Lower leg skin (tissue), 4 donors: ENCODE measurements around the gene VGLL1. TPM values are rescaled to one million over a fixed set of nuclear protein-coding genes. Genes with fewer than 3 reads are reported as not detected.
A peak's percentile ranks its signal among the peaks of the same experiment; 100 is the strongest.

Experiments
- DNase-seq, 2 donors: peaks; one replicate each; pipeline ENCODE4 v3.0.0-alpha.2; 2019; ENCODE audit warnings: low spot score in 2 of 2
- H3K4me3 ChIP-seq: fragments of 200-600 bp; sonication (generic); 2 replicates; pipeline ENCODE4 v1.5.1; 2017; ENCODE audit warnings: mild to moderate bottlenecking, low read depth; ENCODE audit not compliant: poor library complexity, severe bottlenecking
- CTCF ChIP-seq, 3 donors: fragments of 450-650 bp; IDR thresholded peaks; one replicate each; pipeline ENCODE4 v1.5.1; 2016; ENCODE audit warnings: antibody characterized with exemption in 3 of 3, mild to moderate bottlenecking in 3 of 3, moderate library complexity in 2 of 3
- POLR2A ChIP-seq, 2 donors: fragments of 450-650 bp; IDR thresholded peaks; one replicate each; pipeline ENCODE4 v1.6.1; 2016 to 2017; ENCODE audit warnings: antibody characterized with exemption in 2 of 2, mild to moderate bottlenecking in 1 of 2, moderate library complexity in 1 of 2
- WGBS, 2 donors: methylation state at CpG; one replicate each; pipeline ENCODE4 v1.1.5; 2018; 5-methylcytosine and 5-hydroxymethylcytosine counted together
- intact Hi-C: fragments of 100-400 bp; cut with DNase I; formaldehyde crosslinking; loops from one replicate; pipeline ENCODE4 v1.15.0; 2023; ENCODE audit warnings: low total_unique reads
- total RNA-seq, 4 donors: library from RNA; depleted of rRNA; stranded (reverse); fragments of >200 nt; gene quantifications; one replicate each; pipeline ENCODE4 v1.1.0, GENCODE V29; 2016

Gene VGLL1
- total RNA-seq, 4 donors from 2014 or later: 0.76 TPM; not detected in 3

- WGBS, 2 donors: 13 to 33% methylated on average over 2 of the region's 2 CpGs
- intact Hi-C loops: no loop called here
- no peak overlapping the region for H3K4me3 ChIP-seq
- DNase-seq: peak in 1 of 2 donors; percentile 23
- no peak for TF ChIP-seq POLR2A (IDR thresholded peaks at IDR 0.05)
- no peak for TF ChIP-seq CTCF (IDR thresholded peaks at IDR 0.05)
Observed at GRCh38 chrX:136525738-136526606, 6.0 kb upstream of the VGLL1 start.

- WGBS, 2 donors: 71 to 73% methylated on average over 8 of the region's 8 CpGs
- TF ChIP-seq CTCF (IDR thresholded peaks at IDR 0.05) (no peak), POLR2A (IDR thresholded peaks at IDR 0.05) (no peak)
- intact Hi-C loops: no loop called here
- H3K4me3 ChIP-seq: no peak overlapping the region
- DNase-seq: no peak
Observed at GRCh38 chrX:136528645-136529315, 3.2 kb upstream of the VGLL1 start.

- 60% methylated on average over 2 of the region's 2 CpGs for WGBS, 2 donors
- H3K4me3 ChIP-seq: no peak overlapping the region
- TF ChIP-seq CTCF (IDR thresholded peaks at IDR 0.05) (no peak), POLR2A (IDR thresholded peaks at IDR 0.05) (no peak)
- intact Hi-C loops: no loop called here
- no peak for DNase-seq
Observed at GRCh38 chrX:136529795-136530194, 2.2 kb upstream of the VGLL1 start.

GRCh38 chrX:136534131-136534530 is 2.1 kb downstream of the VGLL1 start:
- TF ChIP-seq POLR2A (IDR thresholded peaks at IDR 0.05): no peak
- TF ChIP-seq CTCF (IDR thresholded peaks at IDR 0.05): no peak
- WGBS, 2 donors: 65 to 75% methylated on average over 2 of the region's 2 CpGs
- intact Hi-C loops: no loop called here
- DNase-seq: no peak
- no peak overlapping the region for H3K4me3 ChIP-seq

GRCh38 chrX:136538811-136539210 is 6.8 kb downstream of the VGLL1 start:
- DNase-seq: no peak
- intact Hi-C loops: no loop called here
- no peak overlapping the region for H3K4me3 ChIP-seq
- 57 to 87% methylated on average over 2 of the region's 2 CpGs for WGBS, 2 donors
- TF ChIP-seq CTCF (IDR thresholded peaks at IDR 0.05): no peak
- no peak for TF ChIP-seq POLR2A (IDR thresholded peaks at IDR 0.05)
